ENCODE measurements around the gene PITPNM1.

The PITPNM1 gene

GRCh38 chr11:67494371-67495233, 10.6 kb downstream of the PITPNM1 start:
- Histone ChIP-seq H3K27me3 (ENCODE audit: insufficient read depth, low read length) (no peaks in the 10 kb centered on the region), H3K4me3 (ENCODE audit: low read depth, low read length) (no peak overlapping the region), H2AFZ (ENCODE audit: low read length, unreplicated experiment) (no peak overlapping the region), H3K79me2 (ENCODE audit: control insufficient read depth, insufficient read depth, low read length, unreplicated experiment) (no peaks in the 10 kb centered on the region), H3K36me3 (ENCODE audit: insufficient read depth, low read length) (no peaks in the 10 kb centered on the region; the same call in 1 of the 2 replicates), H3K4me1 (ENCODE audit: control insufficient read depth, insufficient read depth, low read length, unreplicated experiment) (no peaks in the 10 kb centered on the region), H3K27ac (ENCODE audit: low read depth, low read length) (no peak overlapping the region)

DNA sequence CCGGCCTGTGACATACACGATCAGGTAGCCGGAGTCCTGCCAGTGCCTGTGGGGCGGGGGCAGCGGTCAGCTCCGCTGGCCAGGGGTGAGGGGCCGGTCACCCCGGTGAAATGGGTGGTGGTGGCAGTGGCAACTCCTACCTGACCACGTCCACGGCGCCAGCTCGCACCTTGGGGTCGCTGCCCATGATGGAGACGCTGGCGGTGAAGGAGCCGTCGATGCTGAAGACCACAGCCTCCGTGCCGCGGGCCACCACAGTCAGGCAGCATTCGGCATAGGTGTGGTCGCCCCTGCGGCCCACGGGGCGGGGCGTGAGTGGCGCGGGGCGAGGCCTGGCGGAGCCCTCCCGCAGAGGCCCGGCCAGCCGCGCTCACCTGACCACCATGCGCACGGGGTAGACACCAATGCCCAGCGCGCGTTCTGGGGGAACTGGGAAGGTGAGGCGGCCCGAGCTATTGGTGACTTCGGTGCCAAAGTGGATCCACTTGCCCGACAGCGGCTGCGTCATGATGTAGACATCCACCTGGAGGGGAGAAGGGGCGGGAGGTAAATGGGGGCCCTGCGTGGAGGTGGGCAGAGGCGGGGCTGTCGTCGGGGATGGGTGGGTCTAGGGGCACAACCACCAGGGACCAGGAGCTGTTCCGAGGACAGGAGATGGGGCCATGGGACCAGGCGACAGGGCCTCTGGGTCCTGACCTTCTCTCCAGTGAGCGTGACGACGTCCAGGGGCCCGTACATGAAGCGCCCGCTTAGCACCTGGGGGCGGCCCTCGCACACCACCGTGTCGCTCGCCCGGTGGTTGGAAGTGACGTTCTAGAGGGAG, 11.4 kb downstream of the PITPNM1 start:
- Histone ChIP-seq H3K4me3 (ENCODE audit: low read depth, low read length) (no peak overlapping the region), H3K79me2 (ENCODE audit: control insufficient read depth, insufficient read depth, low read length, unreplicated experiment) (no peaks in the 10 kb centered on the region), H3K27me3 (ENCODE audit: insufficient read depth, low read length) (no peaks in the 10 kb centered on the region), H3K4me1 (ENCODE audit: control insufficient read depth, insufficient read depth, low read length, unreplicated experiment) (no peaks in the 10 kb centered on the region), H3K36me3 (ENCODE audit: insufficient read depth, low read length) (no peaks in the 10 kb centered on the region; the same call in 1 of the 2 replicates), H2AFZ (ENCODE audit: low read length, unreplicated experiment) (no peak overlapping the region), H3K27ac (ENCODE audit: low read depth, low read length) (no peak overlapping the region)

DNA sequence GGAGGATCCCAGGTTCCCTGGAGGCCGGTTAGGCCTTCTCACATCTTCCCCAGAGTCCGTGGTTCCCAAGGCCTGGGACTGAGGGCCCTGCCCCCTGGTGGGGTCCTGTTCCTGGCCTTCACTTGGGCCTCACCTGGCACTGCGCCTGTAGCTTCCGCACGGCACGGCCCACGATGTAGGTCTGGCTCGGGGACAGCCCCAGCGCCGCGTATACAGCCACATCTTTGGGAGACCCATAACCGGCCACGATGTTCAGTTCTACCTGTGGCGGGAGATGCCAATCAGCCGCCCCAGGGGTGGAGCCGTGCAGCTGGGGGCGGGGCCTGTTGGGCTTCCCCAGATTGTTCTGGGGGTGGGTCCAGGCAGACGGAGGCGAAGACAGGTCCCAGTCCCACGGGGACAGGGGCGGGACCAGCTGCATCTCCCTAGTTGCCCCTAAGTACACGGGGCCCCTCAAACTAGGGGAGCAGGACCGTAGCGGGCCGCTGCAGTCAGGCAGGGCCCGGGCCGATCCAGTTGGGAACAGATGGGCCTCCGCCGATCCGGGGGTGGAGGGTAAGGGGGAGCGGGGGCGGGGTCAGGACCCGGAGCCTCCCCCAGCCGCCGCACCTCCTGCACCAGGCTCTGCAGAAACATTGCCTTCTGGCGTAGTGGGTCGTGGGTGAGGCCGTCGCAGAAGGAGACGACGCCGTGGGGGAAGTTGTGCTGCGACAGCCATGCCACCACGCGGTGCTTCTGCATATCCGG, 12.2 kb downstream of the PITPNM1 start:
- no peak overlapping the region for H3K4me3 ChIP-seq (ENCODE audit: low read depth, low read length)
- H3K79me2 ChIP-seq (ENCODE audit: control insufficient read depth, insufficient read depth, low read length, unreplicated experiment): no peaks in the 10 kb centered on the region
- H2AFZ ChIP-seq (ENCODE audit: low read length, unreplicated experiment): no peak overlapping the region
- no peaks in the 10 kb centered on the region for H3K27me3 ChIP-seq (ENCODE audit: insufficient read depth, low read length)
- no peak overlapping the region for H3K27ac ChIP-seq (ENCODE audit: low read depth, low read length)
- H3K4me1 ChIP-seq (ENCODE audit: control insufficient read depth, insufficient read depth, low read length, unreplicated experiment): no peaks in the 10 kb centered on the region
- no peaks in the 10 kb centered on the region; the same call in 1 of the 2 replicates for H3K36me3 ChIP-seq (ENCODE audit: insufficient read depth, low read length)

DNA sequence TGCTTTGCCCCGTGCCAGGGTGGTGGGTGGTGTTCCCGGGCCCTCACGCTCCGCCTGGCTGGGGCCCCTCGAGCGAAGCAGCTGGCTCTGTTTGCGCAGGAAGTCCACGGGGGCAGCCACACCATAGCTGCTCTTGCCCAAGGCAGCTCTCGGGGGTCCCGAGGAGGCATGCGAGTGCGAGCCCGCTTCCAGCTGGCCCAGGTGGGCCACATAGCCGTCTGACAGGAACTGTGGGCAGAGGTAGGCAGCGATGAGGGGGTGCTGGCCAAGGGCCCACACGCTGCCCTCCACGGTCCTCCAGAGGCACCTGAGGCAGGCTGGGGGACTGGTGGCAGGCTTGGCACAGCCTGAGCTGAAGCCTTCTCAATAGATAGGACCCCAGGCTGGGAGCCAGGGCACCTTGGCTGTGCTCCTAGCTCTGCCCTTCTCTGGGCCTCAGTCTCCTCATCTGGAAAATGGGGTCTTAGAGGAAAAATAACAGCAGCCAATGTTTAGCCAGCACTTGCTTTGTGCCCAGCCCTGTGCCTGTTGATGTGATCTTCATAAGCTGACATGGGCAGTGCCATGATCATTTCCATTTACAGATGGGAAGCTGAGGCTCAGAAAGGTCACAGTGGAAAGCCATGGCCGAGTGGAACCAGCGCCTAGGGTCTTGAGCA, 13.0 kb downstream of the PITPNM1 start:
- Histone ChIP-seq H3K4me1 (ENCODE audit: control insufficient read depth, insufficient read depth, low read length, unreplicated experiment) (no peaks in the 10 kb centered on the region), H3K36me3 (ENCODE audit: insufficient read depth, low read length) (no peaks in the 10 kb centered on the region; the same call in 1 of the 2 replicates), H2AFZ (ENCODE audit: low read length, unreplicated experiment) (no peak overlapping the region), H3K4me3 (ENCODE audit: low read depth, low read length) (no peak overlapping the region), H3K79me2 (ENCODE audit: control insufficient read depth, insufficient read depth, low read length, unreplicated experiment) (no peaks in the 10 kb centered on the region), H3K27me3 (ENCODE audit: insufficient read depth, low read length) (no peaks in the 10 kb centered on the region), H3K27ac (ENCODE audit: low read depth, low read length) (no peak overlapping the region)

- no peaks in the 10 kb centered on the region; the same call in 1 of the 2 replicates for H3K36me3 ChIP-seq (ENCODE audit: insufficient read depth, low read length)
- H3K27ac ChIP-seq (ENCODE audit: low read depth, low read length): no peak overlapping the region
- H3K27me3 ChIP-seq (ENCODE audit: insufficient read depth, low read length): no peaks in the 10 kb centered on the region
- H3K79me2 ChIP-seq (ENCODE audit: control insufficient read depth, insufficient read depth, low read length, unreplicated experiment): no peaks in the 10 kb centered on the region
- no peaks in the 10 kb centered on the region for H3K4me1 ChIP-seq (ENCODE audit: control insufficient read depth, insufficient read depth, low read length, unreplicated experiment)
- no peak overlapping the region for H2AFZ ChIP-seq (ENCODE audit: low read length, unreplicated experiment)
- no peak overlapping the region for H3K4me3 ChIP-seq (ENCODE audit: low read depth, low read length)
Measured at GRCh38 chr11:67491276-67492068, 13.7 kb downstream of the PITPNM1 start.

GRCh38 chr11:67490727-67491065, 14.5 kb downstream of the PITPNM1 start:
- Histone ChIP-seq H3K27me3 (ENCODE audit: insufficient read depth, low read length) (no peaks in the 10 kb centered on the region), H3K27ac (ENCODE audit: low read depth, low read length) (no peak overlapping the region), H3K36me3 (ENCODE audit: insufficient read depth, low read length) (no peaks in the 10 kb centered on the region; the same call in 1 of the 2 replicates), H2AFZ (ENCODE audit: low read length, unreplicated experiment) (no peak overlapping the region), H3K4me3 (ENCODE audit: low read depth, low read length) (no peak overlapping the region), H3K79me2 (ENCODE audit: control insufficient read depth, insufficient read depth, low read length, unreplicated experiment) (peaks cover 6% of the 10 kb centered on the region), H3K4me1 (ENCODE audit: control insufficient read depth, insufficient read depth, low read length, unreplicated experiment) (no peaks in the 10 kb centered on the region)

- no peak overlapping the region for H3K4me3 ChIP-seq (ENCODE audit: low read depth, low read length)
- no peaks in the 10 kb centered on the region for H3K4me1 ChIP-seq (ENCODE audit: control insufficient read depth, insufficient read depth, low read length, unreplicated experiment)
- H3K27ac ChIP-seq (ENCODE audit: low read depth, low read length): no peak overlapping the region
- no peak overlapping the region for H2AFZ ChIP-seq (ENCODE audit: low read length, unreplicated experiment)
- H3K79me2 ChIP-seq (ENCODE audit: control insufficient read depth, insufficient read depth, low read length, unreplicated experiment): peaks cover 7% of the 10 kb centered on the region
- no peaks in the 10 kb centered on the region; the same call in 1 of the 2 replicates for H3K36me3 ChIP-seq (ENCODE audit: insufficient read depth, low read length)
- no peaks in the 10 kb centered on the region for H3K27me3 ChIP-seq (ENCODE audit: insufficient read depth, low read length)
Measured at GRCh38 chr11:67489885-67490726, 15.1 kb downstream of the PITPNM1 start.

GRCh38 chr11:67489203-67489884, 15.8 kb downstream of the PITPNM1 start:
- Histone ChIP-seq H2AFZ (ENCODE audit: low read length, unreplicated experiment) (no peak overlapping the region), H3K79me2 (ENCODE audit: control insufficient read depth, insufficient read depth, low read length, unreplicated experiment) (peaks cover 10% of the 10 kb centered on the region), H3K4me3 (ENCODE audit: low read depth, low read length) (no peak overlapping the region), H3K27me3 (ENCODE audit: insufficient read depth, low read length) (no peaks in the 10 kb centered on the region), H3K4me1 (ENCODE audit: control insufficient read depth, insufficient read depth, low read length, unreplicated experiment) (no peaks in the 10 kb centered on the region), H3K36me3 (ENCODE audit: insufficient read depth, low read length) (no peaks in the 10 kb centered on the region; the same call in 1 of the 2 replicates), H3K27ac (ENCODE audit: low read depth, low read length) (no peak overlapping the region)
